GM19455 (cell line): ENCODE measurements around the gene CBX2.

Source experiments
- ATAC-seq: cut with Tn5 transposase; IDR thresholded peaks from one replicate; pipeline ENCODE4 v1.9.1; 2021; ENCODE audit not compliant: unreplicated experiment

Gene CBX2

DNA sequence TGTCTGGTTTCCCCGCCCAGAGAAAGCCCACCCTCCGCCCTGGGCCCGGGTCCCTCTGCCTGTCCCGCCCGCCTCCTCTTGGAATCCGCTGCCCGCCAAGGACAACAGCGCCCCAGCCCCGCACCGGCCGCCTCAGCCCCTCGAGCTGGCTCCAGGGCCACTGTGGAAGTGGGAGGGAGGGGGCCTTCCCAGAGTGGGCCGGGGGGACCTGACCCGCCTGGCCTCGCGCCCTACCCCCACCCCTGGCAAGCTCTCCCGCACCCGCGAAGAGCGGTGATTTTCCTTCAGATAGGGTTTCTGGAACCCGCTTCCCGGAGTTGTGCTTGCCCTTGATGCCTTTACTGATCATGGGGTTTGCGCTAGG, 21.2 kb downstream of the CBX2 start:
- ATAC-seq, result no peak

DNA sequence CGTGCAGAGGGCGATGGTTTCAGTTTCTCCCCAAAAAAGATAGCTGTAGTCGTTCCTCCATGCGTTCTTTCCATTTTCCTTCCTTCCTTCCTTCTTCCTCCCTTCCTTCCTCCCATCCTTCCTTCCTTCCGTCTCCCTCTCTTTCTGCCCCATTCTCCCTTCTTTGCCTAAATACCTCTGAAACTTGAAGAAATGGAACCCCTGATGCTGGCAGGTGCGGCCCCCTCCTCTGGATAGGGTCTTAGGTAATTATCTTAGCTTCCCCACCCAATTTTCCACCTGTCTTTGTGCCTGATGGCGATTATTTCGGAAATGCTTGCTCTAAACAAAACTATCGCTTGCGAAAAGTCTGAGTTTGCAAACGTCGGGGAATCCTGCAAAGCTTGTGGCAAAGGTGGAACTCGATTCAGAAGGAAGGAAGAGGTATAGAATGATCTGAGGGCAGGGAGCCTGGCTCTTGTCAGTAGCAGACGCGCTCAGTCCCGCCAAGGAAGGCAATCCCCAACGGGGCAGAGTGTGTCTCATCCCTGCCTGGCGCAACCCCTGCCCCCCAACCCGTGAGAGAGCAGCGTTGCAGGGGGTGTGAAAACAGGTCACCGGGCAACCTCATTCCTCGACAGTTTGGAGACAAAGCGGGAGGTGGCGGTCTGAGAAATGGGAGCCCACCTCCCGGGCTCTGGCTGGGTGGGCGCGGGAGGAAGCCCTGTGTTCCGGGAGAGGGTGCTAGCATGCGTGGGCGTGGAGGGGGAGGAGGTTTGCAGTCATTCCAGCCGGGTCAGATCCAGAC, 21.8 kb downstream of the CBX2 start:
- ATAC-seq, result no peak

DNA sequence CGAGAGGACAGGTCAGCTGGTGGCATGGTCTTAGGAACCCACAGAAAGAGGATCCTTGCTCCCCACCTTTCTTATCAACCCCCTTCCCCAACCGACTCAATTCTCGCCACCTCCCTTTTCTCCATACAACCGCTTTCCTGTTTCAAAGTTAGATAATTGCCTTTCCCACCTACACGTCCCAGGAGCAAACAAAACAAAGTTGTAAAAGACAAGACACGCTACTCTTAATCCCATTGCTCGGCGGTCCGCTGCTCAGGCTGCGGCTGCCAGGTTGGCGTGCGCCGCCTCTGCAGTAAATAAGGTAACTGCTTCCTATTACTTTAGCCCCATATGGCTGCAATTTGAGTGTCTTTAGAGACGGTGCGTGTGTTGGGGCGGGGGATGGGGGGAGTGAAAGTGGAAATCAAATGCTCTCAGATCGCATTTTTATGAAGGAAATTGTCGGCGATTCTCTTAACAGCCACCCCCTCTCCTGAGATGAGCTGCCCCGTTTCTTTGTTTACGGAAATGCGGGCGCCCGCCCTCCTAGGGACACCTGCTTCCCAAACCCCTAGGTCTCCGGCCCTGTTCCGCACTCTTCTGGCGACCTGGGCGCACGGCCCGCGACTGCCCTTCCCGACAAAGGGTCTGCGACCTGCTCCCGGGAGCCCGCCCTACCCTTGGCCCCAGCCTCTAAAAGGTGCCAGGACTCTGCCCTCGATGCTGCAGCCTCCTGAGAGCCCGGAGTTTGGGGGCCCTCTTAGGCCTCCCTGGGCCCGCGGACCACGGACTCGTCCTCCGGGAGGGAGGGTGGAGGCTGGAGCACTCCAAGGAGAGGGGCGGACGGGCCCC, 22.6 kb downstream of the CBX2 start:
- no peak for ATAC-seq

DNA sequence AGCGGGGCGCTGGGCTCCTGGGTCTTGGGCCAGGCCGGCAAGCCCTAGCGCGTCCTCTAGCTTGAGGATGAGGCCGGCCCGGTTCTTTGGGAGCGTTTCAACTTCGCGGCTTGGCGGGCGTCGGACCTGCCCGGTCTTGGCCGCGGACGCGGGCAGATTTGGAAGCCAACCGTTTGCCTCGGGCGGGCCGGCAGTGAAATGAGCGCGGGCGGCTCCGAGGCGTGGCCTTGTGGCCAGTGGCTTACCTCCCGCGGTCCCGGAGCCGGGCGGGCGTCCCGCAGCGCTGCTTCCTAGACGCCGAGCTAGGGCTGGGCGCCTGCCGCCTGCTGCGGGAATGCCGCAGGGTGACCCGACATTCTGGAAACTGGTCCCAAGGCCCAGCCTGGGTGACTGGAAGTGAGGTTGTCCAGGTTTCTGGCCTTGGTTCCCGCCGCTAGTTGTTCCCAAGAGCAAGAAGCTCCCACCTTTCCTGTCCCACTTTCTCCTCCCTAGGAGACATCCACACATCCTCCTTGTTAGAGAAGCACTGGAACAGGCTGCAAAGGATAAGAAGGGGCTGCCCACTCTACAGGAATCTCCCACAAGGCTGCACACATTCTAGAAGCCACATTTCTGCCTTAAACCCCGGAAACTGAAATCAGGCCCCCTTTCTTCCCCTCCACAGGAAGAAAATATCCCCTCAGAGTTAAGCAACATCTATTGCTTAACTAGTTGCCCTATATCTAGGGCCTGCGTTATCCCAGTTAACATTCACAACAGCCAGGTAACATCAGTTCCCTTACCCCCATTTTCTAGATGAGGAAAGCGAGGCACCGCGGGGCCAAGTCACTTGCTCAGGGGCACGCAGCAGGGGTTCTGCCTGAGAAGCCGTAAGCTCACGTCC, 23.4 kb downstream of the CBX2 start:
- no peak for ATAC-seq

DNA sequence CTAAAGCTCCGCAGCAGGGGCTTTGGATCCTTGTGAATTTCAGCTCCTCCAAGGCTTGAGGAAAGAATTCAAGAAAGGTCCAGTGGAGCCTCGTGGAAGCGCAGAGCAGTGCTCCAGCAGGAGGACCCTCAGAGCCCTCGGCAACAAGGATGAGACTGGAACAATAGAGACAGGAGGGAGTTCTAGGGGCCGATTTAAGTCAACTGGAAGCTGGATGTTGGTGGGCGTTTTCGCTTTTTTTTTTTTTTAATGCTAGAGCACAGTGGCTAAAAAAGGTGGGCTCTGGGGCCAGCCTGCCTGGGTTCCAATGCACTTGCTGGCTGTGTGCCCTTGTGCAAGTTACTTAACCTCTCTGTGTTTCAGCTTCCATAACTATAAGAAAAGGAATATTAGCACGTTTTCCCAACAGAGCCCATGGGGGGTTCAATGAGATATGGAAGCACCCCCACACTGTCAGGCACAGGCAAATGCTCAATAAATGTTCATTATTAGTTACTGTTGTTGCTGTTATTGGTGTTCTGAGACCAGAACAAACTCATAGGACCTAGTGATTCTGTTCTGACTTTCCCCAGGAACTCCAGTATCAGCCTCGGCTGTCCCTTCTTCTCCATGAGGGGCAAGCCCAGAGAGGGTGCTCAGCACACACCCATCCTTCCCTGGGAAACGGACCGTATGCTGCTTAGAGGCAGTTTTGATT, 24.2 kb downstream of the CBX2 start:
- no peak for ATAC-seq

DNA sequence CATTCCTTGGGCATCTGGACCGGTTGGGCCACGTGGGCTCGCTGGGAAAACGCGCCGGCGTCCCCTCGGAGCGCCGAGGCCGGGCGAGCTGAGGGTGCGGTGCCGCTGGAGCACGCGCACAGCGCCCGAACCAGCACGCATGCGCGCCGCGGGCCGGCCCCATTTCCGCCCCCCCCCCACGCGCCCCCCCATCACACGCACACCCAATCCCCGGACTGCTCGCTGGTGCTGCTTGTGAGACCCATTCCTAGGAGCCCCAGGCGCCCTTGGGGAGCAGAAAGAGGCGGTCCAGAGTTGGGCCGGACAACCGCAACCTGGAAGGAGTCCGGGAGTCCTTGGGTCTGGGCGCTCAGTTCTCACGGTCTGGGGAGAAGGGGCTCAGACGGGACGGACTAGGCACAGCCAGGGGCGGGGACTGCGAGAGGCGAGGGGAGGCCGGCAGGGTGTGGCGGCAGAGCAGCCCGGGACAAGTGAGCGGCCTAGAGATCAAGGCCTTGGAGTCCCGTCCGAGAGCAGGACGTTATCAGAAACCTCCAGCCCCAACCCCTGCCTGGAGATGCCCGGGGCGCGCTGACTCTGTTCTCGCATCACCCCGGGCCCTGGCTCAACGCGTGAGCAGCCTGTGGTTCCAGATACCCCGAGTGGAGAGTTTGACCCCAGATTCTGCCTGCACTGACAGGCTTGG, 24.9 kb downstream of the CBX2 start:
- no peak for ATAC-seq

DNA sequence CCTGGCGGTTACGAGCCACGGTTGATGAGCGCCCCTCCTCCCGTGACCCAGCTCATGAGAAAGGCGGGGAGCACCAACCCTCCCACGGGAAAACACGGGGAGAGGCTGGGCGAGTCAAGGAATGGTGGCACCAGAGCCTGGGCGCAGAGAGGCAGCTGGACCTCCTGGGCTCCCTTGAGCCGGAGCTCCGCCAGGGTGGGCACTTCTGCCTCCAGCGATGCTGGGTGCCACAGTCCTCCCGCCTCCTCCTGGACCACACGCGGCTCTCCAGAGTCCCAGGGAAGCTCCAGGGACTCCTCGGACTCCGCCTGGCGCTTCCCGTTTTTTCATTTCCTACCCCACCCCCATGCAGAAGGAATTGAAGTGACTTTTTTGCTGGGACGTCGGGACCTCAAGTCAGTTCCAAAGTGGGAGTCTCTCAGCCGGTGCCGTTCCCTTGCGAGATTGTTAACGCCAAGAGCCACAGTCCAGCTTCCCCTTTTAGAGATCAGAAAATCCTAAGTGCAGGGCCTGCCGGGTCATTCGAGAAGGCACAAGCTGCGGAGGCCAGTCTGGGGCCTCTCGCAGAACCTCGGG, 25.6 kb downstream of the CBX2 start:
- ATAC-seq, result no peak

DNA sequence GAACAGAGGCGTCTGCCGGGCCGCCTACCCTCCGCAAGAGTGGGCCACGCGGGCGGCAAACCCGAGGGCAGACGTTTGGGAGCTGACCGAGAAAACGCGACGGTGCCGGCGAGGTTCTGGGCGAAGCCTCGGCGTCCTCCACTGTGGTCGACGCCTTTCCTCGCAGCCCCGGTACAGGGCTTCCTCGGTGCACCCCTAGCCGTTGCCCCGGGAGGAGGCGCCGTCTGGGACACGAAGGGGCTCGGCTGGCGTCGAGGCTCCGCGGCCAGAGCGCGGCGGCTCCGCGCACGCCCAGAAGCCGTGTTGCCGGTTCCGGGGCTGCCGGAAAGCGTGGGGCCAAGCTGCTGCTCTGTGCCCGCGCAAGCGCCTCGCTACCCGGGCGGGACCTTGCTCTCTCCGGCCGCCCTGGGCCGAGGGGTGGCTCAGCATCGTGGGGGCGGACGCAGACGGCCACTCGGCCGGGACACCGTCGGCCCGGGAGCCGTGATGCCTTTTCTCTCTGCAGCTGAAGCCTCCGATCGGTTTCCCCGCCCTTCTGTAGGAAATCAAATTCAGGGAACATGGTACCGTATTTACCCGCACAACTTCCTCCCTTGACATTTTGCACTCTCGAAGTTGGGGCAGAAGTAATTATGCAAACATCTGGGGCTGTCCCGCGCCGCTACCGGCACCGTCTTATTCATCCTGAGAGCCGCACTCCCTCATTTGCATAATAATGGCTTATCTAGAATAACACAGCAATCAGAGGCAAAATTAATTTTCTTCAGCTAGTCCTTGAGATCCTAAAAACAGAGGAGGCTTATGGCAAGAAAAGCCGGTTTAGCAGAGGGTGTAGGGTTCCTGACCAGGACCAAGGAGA, 26.3 kb downstream of the CBX2 start:
- ATAC-seq, result no peak

DNA sequence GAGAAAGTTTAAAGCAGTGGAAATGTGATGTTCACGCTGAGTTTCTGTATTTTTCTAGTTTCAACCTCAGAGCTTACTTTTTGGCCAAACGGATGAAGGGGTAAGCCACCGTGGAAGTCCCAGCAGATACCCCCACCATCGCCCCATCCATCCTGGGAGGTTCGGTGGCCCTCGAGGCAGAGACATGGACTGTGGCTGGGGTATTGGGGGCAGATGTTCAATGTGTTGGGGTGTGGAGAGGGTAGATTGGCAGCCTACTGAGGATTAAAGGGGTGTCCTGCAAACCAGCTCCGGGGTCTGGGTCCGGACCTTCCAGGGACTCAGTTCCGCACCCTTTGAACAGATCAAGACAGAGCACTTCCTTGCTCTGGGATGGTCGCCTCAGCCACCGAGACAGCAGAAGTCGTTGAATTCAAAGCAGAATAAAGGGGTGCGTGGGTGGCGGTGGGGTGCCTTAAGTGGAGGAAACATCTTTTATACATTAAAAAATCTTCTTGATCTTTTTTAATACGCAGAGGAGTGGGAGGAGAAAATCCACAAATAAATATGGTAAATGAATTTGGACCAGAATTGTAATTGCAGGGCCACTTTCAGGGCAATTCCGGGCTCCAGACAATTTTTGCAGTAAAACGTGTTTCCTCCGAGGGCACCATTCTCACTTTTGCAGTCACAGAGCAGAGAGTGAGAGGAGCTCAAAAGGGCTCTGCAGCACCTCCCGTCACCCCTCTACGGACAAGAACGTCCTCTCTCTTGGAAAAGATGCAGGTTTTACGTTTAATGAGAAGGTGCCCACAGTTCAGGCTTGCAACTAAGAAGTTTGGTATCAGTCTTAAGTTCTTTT, 27.1 kb downstream of the CBX2 start:
- ATAC-seq, result no peak

DNA sequence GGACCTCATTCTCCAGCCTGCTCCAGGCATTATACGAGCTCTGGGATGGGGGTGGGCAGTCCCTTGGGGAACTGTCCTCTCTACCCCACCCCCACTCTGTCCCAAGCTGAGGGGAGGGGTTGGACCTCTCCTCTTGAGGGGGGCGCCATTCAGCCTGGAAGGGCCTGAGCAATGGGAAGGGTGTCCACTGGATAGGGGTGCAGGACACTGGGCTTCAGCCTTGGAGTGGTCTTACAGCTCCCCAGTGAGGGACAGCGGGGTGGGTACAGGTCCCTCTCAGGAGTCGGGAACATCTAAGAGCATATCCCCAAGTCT, 28.5 kb downstream of the CBX2 start:
- no peak for ATAC-seq

DNA sequence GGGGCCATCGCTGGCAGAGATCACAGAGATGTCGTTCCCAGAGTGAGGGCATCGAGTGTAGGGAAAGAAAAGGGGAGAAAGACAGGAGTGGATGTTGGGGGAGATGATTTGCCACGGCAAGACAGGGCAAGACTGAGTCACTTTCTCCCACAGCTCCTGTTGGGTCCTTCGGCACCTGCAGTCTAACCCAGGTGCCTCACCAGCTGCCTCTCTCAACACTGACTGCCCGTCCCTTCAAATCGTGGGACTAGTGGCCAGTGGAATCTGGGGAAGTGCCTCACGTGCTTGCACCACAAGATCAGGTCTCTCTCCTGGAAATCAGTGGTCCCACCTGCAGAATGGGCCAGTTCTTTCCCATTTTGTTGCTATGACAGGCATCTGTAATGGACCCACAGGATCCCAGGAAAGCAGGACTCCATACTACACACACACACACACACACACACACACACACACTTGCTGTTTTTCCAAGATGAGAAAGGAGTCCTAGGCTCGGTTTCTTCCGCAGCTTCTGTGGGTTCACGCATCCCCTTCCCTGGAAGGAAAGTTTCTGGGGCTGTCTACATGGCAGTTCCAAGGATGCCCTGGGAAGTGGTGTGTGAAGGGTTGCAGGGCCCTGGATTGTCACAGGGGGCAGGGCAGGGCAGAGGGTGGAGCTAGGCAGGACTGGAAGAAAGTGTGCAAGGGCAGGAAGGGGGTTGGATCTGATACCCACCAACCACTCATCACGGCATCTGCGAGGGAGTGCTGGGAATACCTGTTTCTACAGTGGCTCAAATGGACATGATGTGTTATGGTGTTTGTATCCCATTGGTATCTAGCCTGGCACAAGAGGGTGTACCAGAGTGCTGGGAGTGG, 29.1 kb downstream of the CBX2 start:
- ATAC-seq, result no peak

DNA sequence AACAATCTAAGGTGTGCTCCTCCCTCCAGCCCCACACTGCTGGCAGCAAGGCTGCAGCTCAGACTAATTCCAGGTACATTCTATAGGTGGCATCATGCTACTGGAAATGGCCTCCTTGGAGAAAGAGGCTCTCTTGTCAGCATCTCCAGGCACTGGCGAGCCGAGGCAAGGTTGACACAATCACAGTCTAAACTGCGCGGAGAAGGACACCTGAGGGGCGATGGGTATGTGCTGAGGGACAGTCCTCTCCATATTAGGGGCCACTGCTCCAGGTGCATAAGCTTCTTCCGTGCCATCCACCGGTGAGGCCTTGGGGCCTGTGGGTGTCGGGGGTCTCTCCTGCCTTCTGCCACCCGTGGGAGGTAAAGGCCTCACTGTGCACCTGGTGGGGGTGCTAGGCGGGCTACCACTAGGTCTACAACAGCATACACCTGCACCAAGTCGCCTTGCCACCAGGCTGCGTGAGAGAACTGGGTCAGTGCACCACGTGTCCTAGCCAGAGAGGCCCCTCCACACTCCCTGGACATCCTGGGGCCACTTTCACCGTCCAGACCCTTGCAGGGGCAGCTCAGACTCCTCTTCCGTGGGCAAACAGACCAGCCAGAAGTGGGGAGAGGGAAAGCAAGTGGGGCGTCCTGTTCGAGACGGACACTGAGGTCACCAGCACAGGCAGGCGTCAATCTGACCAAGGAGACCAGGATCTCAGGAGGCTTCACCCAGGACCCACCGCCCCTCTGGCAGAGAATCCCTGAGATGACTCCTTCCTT, 31.0 kb downstream of the CBX2 start:
- no peak for ATAC-seq

DNA sequence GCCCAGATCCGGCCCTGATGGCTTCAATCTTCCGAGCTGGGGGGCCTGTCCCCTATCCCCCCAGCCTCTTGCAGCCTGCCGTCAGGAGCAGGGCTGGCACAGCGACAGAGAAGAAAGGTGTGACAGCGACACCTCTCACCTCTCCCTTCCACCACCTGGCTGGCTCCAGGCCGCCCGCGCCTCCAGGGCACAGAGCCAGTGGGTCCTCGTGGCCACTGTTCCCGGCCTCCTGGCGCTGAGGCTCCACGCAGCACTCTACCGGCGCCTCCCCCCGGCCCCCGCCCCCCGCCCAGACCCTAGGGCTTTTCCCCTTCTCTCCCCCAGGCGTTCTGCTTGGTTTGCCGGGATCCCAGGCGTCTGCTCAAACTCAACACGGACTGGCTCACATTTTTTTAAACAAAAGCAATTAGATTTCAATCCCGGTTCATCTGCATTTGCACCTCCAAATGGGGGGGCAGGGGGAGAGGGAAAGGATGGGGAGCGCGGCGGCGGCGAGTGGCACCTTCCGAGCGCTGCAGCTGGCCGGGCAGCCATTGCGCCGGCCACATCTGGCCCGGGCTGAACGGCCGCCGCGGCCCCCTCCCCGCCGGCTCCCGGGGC, 31.7 kb downstream of the CBX2 start:
- ATAC-seq, result no peak

DNA sequence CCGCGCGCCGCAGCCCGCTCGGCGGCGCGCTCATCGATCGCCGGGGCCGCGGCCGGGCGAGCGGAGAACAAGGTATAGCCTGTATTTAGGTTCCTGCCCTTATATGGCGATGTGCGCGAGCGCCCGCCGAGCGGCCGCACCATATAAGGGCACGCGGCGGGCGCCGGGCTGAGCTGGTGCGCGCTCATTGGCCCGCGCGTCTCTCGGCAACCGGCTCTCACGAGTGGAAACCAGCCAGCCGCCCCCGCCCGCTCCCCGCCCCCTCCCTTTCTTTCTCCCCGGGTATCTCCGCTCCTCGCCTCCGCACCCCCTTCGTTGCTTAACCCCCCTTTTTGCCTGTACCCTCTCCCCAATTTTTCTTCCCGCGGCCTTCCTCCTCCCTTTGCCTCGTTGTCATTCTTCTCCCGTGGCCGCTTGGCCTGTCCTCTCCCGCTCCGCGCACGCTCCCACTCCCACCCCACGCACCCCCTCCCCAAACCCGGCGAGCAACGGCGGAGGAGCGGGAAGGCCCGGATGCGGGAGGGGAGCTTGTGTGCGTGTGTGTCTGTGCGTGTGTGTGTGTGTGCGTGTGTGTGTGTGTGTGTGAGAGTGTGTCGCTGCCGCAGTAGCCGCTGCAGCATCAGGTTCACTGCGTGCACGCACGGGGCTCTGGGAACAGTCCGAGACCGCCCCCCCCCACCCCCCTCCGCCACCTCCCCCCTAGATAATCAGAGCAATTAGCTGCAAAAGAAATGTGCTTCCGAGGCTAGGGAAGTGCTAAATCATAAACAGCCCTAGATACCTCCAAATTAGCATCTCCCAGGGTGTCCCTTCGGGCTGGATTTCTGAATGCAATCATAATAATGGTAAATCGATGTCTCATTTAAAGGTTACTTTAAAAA, 32.4 kb downstream of the CBX2 start:
- no peak for ATAC-seq
